HuH-7.5 (cell line): ENCODE results near the gene CCDC17.

ENCODE experiments used
- DNase-seq: peaks from one replicate; pipeline ENCODE4 v3.0.0; 2011; ENCODE audit warnings: low spot score

The CCDC17 gene

GRCh38 chr1:45623972-45624371 lies at the start of gene CCDC17:
TSS of gene CCDC17 (minus strand) at chr1:45624054. CDS start at chr1:45623909, 145 bp downstream.
- no peak for DNase-seq

GRCh38 chr1:45669859-45670655 lies 46.2 kb upstream of the CCDC17 start:
- no peak for DNase-seq

GRCh38 chr1:45669379-45669778 lies 45.5 kb upstream of the CCDC17 start:
- DNase-seq: no peak

- DNase-seq: no peak
Observed at GRCh38 chr1:45668526-45668925, 44.7 kb upstream of the CCDC17 start.

- DNase-seq: no peak
Observed at GRCh38 chr1:45667321-45668111, 43.7 kb upstream of the CCDC17 start.

- no peak for DNase-seq
Observed at GRCh38 chr1:45666836-45667235, 43.0 kb upstream of the CCDC17 start.

- DNase-seq: no peak
Observed at GRCh38 chr1:45660336-45660735, 36.5 kb upstream of the CCDC17 start.

- DNase-seq: no peak
Observed at GRCh38 chr1:45659222-45659621, 35.4 kb upstream of the CCDC17 start.

GRCh38 chr1:45658171-45658570 lies 34.3 kb upstream of the CCDC17 start:
- DNase-seq: peak; percentile 31

GRCh38 chr1:45656573-45657226 lies 32.8 kb upstream of the CCDC17 start:
- no peak for DNase-seq

GRCh38 chr1:45654540-45655280 lies 30.9 kb upstream of the CCDC17 start:
- DNase-seq: no peak

GRCh38 chr1:45647248-45648021 lies 23.6 kb upstream of the CCDC17 start:
- DNase-seq: no peak

GRCh38 chr1:45644661-45645060 lies 20.8 kb upstream of the CCDC17 start:
- DNase-seq: no peak

- no peak for DNase-seq
Observed at GRCh38 chr1:45643978-45644377, 20.1 kb upstream of the CCDC17 start.

GRCh38 chr1:45643321-45643720 lies 19.5 kb upstream of the CCDC17 start:
- DNase-seq: no peak

GRCh38 chr1:45640293-45640692 lies 16.4 kb upstream of the CCDC17 start:
- DNase-seq: no peak

- DNase-seq: no peak
Observed at GRCh38 chr1:45635211-45635610, 11.4 kb upstream of the CCDC17 start.

GRCh38 chr1:45630429-45630828 lies 6.6 kb upstream of the CCDC17 start:
- no peak for DNase-seq

GRCh38 chr1:45629035-45629434 lies 5.2 kb upstream of the CCDC17 start:
- DNase-seq: no peak

GRCh38 chr1:45622524-45623394 lies 1.1 kb downstream of the CCDC17 start:
- no peak for DNase-seq
